ENCODE measurements around the gene MDFI.

MDFI gene

GRCh38 chr6:41651246-41651961 is 13.1 kb downstream of the MDFI start:
- no peak for DNase-seq (ENCODE audit: low read depth)

DNA sequence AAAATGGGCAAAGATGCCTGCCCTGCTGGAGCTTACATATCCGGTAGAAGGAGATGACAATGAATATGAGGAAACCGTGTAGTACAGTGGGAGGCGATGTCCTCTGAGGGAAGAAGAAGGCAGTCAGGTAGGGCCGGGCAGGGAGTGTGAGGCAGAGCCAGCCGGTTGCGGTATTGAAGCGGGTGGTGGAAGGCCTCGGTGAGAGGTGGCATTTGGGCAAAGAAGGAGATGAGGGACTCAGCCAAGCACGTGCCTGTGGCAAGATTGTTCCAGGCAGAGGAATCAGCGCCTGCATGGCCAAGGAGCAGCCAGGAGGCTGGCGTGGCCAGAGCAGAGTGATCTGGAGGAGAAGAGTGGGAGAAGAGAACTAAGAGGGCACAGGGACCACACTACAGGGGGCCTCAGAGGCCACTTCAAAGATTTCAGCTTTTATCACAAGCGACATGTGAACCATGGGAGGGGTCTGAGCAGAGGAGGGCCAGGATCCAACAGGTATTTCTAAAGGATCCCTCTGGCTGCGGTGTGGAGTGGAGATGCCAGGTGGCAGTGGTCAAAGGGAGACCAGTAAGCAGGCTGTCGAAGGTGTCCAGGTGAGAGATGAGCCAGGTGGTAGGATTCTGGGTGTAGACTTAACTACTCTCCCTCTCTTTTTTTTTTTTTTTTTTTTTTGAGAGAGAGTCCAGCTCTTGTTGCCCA is 13.8 kb downstream of the MDFI start:
- no peak for DNase-seq (ENCODE audit: low read depth)

GRCh38 chr6:41652866-41653652 is 14.8 kb downstream of the MDFI start:
- DNase-seq (ENCODE audit: low read depth) = no peak

GRCh38 chr6:41653691-41654090 is 15.4 kb downstream of the MDFI start:
- no peak for DNase-seq (ENCODE audit: low read depth)

GRCh38 chr6:41654151-41654697 is 16.0 kb downstream of the MDFI start:
- DNase-seq (ENCODE audit: low read depth) = no peak

DNA sequence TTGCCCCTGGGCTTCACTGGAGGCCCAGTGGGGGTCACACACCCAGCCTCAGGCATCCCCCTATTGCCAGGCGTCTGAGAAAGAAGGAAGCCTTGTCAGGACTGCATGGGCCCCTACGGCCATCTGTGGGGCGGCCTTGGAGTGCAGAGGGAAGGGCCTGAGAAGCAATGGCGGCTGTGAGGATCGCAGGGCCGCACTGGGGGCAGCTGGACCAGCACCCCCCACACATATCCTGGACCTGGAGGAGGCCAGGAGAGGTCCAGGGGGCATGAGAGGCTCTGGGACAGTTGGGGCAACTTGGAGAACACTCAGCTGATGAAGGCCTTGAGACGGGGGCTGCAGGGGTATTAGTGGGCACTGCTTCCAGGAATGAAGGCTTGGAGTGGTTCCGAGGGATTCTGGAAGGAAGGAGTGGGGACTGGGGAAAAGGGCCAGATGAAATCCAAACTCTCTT is 16.5 kb downstream of the MDFI start:
- no peak for DNase-seq (ENCODE audit: low read depth)

GRCh38 chr6:41655176-41655575 is 16.9 kb downstream of the MDFI start:
- DNase-seq (ENCODE audit: low read depth) = no peak

DNA sequence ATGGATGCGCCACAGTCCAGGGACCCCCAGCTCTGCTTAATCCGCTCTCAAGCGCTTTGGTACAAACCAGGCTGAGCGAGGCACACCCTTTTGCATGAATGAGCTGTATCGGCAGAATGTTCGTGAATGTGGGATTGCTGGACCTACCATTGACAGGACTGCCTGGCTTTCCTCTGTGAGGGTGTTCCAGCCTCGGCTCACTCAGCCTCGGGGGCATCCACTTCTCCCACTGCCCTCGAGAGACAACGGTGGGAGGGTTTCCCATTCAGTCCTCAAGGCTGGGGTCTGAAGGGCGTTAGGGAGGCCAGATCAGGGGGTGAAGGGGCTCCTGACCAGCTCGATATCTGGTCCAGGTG is 17.4 kb downstream of the MDFI start:
- DNase-seq (ENCODE audit: low read depth) = no peak

DNA sequence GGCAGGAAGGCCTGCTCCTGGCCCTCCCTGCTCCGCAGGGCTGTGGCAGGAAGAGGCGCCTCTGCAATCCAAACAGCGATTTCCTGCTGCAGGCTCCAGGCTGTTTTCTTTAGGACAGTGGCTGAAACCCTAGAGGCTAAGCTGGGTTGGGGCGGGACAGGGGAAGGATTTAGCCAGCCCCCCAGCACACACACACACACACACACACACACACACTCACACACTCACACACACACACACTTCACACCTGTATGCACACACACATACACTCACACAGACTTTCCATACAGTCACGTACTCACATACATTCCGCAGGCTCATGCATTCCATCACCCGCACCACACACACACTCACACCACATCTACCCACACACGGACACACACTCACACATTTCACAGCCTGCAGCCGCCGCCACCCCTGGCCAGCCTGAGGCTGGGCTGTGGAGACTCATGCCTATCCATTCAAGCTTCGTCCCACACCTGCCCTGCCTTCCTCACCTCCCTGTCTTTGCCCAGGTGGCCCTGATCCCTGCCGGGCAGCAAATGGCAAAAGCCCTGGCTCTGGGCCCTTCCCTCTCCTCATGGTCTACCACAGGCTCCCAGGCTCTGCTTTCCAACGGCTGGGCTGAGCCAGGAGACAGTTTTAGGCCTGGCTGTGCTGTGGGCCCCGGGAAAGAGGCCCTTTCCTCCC is 17.9 kb downstream of the MDFI start:
- DNase-seq (ENCODE audit: low read depth) = no peak

GRCh38 chr6:41657131-41658094 is 19.1 kb downstream of the MDFI start:
- DNase-seq (ENCODE audit: low read depth) = no peak

- no peak for DNase-seq (ENCODE audit: low read depth)
Observed at GRCh38 chr6:41658636-41659035, 20.4 kb downstream of the MDFI start.

DNA sequence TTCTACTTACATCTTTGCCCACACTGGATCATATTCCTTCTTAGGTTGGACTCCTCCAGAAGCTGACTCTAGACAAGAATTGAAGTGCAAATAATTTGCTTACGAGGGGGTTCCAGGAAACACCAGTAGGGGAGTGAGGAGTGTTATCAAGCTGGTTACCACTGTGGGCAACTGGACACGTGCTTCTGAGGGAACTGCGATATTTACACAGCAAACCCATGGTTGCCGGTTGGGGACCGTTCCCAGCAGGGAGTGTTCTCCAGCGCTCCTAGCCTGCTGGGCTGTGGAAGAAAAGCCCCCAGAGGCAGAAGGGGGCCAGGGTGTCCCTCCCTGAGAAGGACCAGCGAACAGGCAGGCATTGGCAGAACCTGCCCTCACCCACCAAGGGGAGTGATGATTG is 21.7 kb downstream of the MDFI start:
- DNase-seq (ENCODE audit: low read depth) = no peak

DNA sequence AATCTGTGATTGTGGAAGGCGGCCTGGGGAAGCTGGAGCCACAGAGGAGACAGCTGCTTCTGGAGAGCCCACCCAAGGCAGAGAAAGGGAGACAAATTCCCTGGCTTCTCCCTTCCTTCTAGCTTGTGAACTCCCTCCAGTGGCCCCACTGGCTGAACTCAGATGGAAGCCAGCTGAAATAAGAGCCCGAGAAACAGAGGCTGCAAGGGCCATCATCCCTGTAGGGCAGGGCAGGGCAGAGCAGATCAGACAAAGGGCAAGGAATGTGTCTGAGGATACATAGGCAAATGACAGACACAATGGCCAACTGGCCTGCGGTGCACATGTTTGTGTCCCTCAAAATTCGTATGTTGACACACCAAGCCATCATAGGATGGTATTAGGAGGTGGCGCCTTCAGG is 25.3 kb downstream of the MDFI start:
- DNase-seq (ENCODE audit: low read depth) = no peak

DNA sequence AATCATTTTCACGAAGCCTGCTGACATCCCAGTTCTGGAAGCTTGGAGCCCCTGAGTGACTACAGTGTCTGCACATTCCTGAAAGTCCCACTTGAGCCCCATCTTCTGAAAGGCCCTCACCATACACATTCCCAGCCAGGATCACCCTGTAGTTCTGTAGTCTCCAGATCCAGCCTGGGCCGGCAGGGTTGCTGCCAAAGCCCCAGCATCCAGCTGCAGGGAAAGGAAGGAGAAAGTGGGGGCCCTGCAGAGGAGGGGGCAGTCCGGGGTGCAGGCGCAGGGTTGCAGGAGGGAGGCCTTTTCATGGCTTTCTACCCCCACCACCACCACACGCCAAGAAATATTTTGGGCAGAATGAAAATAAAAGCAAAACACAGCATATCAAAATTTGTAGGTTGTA is 26.0 kb downstream of the MDFI start:
- DNase-seq (ENCODE audit: low read depth) = no peak

DNA sequence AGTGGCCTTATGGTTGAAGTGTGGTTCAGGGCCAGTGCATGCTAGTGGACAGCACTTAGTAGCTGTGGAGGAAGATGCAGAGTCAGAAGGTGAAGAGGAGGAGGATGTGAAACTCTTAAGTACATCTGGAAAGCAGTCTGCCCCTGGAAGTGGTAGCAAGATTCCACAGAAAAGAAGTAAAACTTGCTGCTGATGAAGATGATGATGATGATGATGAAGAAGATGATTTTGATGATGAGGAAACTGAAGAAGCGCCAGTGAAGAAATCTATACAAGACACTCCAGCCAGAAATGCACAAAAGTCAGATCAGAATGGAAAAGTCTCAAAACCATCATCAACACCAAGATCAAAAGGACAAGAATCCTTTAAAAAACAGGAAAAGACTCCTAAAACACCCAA is 28.9 kb downstream of the MDFI start:
- DNase-seq (ENCODE audit: low read depth) = no peak

- no peak for DNase-seq (ENCODE audit: low read depth)
Observed at GRCh38 chr6:41668968-41669367, 30.7 kb downstream of the MDFI start.

GRCh38 chr6:41670703-41671360 is 32.6 kb downstream of the MDFI start:
- DNase-seq (ENCODE audit: low read depth) = no peak

DNA sequence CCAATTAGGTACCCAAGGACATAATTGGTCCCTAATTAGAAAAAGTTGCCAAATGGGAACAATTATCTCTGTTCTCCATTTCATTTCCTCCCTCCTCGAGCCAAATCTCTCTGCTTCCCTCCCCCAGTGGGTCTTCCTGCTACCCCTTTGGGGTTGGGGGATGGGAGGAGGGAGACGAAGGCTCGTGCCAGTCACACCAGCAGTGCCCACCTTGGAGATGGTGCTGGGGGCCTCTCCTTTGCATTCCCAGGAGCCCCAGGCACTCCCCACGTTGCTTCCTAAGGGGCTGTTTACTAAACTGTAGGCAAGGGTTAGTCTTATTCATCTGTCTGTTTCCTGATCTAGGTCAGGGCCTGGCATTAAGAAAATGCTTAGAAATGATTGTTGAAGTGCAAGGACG is 33.1 kb downstream of the MDFI start:
- no peak for DNase-seq (ENCODE audit: low read depth)

GRCh38 chr6:41672016-41672415 is 33.7 kb downstream of the MDFI start:
- no peak for DNase-seq (ENCODE audit: low read depth)

Data from stimulated activated CD4-positive, alpha-beta T cell treated with anti-CD3 and anti-CD28 coated beads, Interleukin-2, amount 100 ng/mL, for 4 hours (primary cell).